Common myeloid progenitor, CD34-positive (primary cell): ENCODE data around the gene ZNF83.

Experiments used
- CTCF ChIA-PET: fragments of 350-600 bp; sonication (Branson Sonifier 250); formaldehyde crosslinking; loops from one replicate; lab custom pipeline; 2021; ENCODE audit warnings: antibody characterized with exemption; lab: Charles Lee
- POLR2A ChIA-PET: fragments of 350-600 bp; sonication (Branson Sonifier 250); formaldehyde crosslinking; loops from one replicate; lab custom pipeline; 2021; ENCODE audit warnings: antibody characterized with exemption; lab: Charles Lee
- DNase-seq, 3 donors: peaks; one replicate each; pipeline versions ENCODE4 v3.0.0 to v3.0.0-alpha.2; 2013
- H3K27ac ChIP-seq, 2 experiments: 1 replicate in 1 of 2; 2 replicates in 1 of 2; pipeline ENCODE4 v1.7.0; 2013; ENCODE audit warnings: inconsistent platforms in 2 of 2, low read length in 2 of 2, mild to moderate bottlenecking in 2 of 2, low read depth in 1 of 2, moderate library complexity in 1 of 2; ENCODE audit not compliant: severe bottlenecking in 2 of 2, insufficient read depth in 1 of 2, poor library complexity in 1 of 2
- H3K27me3 ChIP-seq, 5 experiments: replicated peaks in 2 of 5; 1 replicate in 3 of 5; 2 replicates in 2 of 5; pipeline versions ENCODE4 v1.6.1 to v1.7.0; 2013; ENCODE audit warnings: low read length in 4 of 5, mild to moderate bottlenecking in 2 of 5, moderate library complexity in 2 of 5, inconsistent platforms in 1 of 5; ENCODE audit not compliant: insufficient read depth in 5 of 5, control insufficient read depth in 4 of 5
- H3K36me3 ChIP-seq, 4 experiments: 1 replicate in 2 of 4; 2 replicates in 2 of 4; pipeline versions ENCODE4 v1.6.1 to v1.7.0; 2013; ENCODE audit warnings: low read length in 3 of 4, control low read depth in 1 of 4, mild to moderate bottlenecking in 1 of 4; ENCODE audit not compliant: control insufficient read depth in 4 of 4, insufficient read depth in 4 of 4
- H3K4me1 ChIP-seq, 4 experiments: 1 replicate in 3 of 4; 2 replicates in 1 of 4; pipeline versions ENCODE4 v1.6.1 to v1.7.1; 2013; ENCODE audit warnings: low read length in 3 of 4, mild to moderate bottlenecking in 3 of 4, control low read depth in 1 of 4, inconsistent platforms in 1 of 4, moderate library complexity in 1 of 4; ENCODE audit not compliant: control insufficient read depth in 4 of 4, insufficient read depth in 4 of 4; ENCODE audit errors: control extremely low read depth in 1 of 4
- H3K4me3 ChIP-seq, 7 experiments: 1 replicate in 4 of 7; 2 replicates in 3 of 7; pipeline versions ENCODE4 v1.5.1 to v1.7.0; 2013; ENCODE audit warnings: mild to moderate bottlenecking in 7 of 7, low read length in 6 of 7, moderate library complexity in 6 of 7, inconsistent platforms in 2 of 7, low read depth in 2 of 7, control low read depth in 1 of 7; ENCODE audit not compliant: insufficient read depth in 4 of 7, control insufficient read depth in 1 of 7; ENCODE audit errors: extremely low read depth in 1 of 7
- H3K9me3 ChIP-seq, 5 experiments: 1 replicate in 4 of 5; 2 replicates in 1 of 5; pipeline versions ENCODE4 v1.6.1 to v1.7.1; 2013; ENCODE audit warnings: low read length in 4 of 5, mild to moderate bottlenecking in 2 of 5, inconsistent platforms in 1 of 5, low read depth in 1 of 5, moderate library complexity in 1 of 5; ENCODE audit not compliant: control insufficient read depth in 4 of 5, insufficient read depth in 2 of 5; ENCODE audit errors: control extremely low read depth in 1 of 5
- WGBS: methylation state at CpG from one replicate; pipeline ENCODE4 v1.1.5; 2013; ENCODE audit not compliant: insufficient coverage; 5-methylcytosine and 5-hydroxymethylcytosine counted together

ZNF83 gene

DNA sequence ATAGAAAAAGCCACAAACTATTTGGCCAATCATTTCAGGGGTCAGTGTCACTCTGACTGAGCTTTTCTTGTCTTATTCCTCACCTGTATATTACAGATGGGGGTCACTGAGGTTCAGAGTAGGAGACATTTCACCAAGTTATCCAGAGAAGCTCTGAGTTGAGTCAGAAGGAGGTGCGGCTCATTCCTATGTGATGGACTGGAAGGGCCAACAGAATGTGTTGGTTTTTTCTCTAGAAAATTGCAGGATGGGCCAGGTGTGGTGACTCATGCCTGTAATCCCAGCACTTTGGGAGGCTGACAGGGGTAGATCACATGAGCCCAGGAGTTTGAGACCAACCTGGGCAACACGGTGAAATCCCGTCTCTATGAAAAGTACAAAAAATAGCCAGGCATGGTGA lies 24.5 kb upstream of the ZNF83 start:
- no peaks in the 10 kb centered on the region for H3K27me3 ChIP-seq
- H3K27ac ChIP-seq = no peak overlapping the region
- H3K4me3 ChIP-seq = no peak overlapping the region
- no peak for DNase-seq
- peaks cover 0 to 16% (median 0%) of the 10 kb centered on the region in 5 experiments for H3K9me3 ChIP-seq
- 100% methylated on average over 3 of the region's 3 CpGs for WGBS
- H3K4me1 ChIP-seq = no peaks in the 10 kb centered on the region
- POLR2A ChIA-PET = no interaction called here
- CTCF ChIA-PET = no interaction called here
- peaks cover 3 to 48% (median 30%) of the 10 kb centered on the region in 4 experiments for H3K36me3 ChIP-seq

DNA sequence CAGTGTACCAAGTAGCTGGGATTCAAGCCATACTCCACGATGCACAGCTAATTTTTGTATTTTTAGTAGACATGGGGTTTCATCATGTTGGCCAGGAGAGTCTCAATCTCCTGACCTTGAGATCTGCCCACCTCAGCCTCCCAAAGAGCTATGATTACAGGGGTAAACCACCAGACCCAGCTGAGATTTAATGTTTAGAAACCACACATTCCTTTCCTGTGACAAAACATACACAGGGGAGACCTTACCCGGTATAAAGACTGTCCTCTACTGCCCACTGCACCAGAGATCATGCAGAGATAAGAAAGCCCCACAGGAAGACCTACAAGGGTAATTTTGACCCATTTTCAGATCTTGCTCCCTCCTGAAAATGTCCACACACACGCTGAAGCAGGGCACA lies 22.8 kb upstream of the ZNF83 start:
- Histone ChIP-seq H3K36me3 (peaks cover 3 to 54% (median 37%) of the 10 kb centered on the region in 4 experiments), H3K9me3 (peaks cover 0 to 16% (median under 1%) of the 10 kb centered on the region in 5 experiments), H3K27ac (no peak overlapping the region), H3K4me1 (no peaks in the 10 kb centered on the region), H3K27me3 (no peaks in the 10 kb centered on the region), H3K4me3 (no peak overlapping the region)
- CTCF ChIA-PET = no interaction called here
- POLR2A ChIA-PET = no interaction called here
- no peak for DNase-seq
- WGBS = 100% methylated on average over 2 of the region's 3 CpGs

DNA sequence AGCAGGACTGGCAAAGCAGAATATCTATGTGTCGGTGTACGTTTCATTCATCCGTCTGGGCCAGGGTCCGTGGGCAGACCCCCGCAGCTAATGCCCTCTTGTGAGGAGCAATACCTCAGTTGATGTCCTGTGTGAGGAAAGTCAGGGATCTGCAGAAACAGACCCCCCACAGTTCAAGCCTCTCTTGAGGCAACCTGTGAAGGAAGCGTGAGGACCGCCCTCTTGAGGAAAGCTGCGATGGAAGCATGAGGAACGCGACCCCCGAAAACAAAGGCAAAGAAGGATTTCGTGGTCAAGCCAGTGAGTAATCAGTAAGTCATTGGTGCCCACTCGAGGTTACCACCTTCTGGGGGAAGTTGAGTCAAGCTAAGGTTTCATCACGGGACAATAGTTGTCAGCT lies 20.9 kb upstream of the ZNF83 start:
- DNase-seq = no peak
- POLR2A ChIA-PET = no interaction called here

DNA sequence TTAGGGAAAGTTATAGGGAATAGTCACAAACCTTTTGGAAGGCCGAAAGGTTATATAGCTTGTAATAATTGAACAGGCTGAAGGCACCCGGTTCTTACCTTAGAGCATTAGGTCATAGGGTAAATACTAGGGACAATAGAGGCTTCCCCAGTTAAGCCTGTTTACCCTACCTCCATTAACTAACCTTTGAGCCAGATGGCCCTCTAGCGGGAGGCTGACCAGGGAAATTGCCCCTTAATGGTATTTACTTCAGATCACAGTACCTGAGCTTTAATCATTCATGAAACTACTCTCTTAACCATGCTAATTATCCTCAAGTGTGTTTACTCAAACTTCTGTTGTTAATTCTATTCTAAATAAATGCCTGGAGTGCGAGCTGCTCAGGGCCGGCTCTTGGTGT lies 20.4 kb upstream of the ZNF83 start:
- H3K4me1 ChIP-seq = no peaks in the 10 kb centered on the region
- no peak for DNase-seq
- H3K27me3 ChIP-seq = no peaks in the 10 kb centered on the region
- POLR2A ChIA-PET = no interaction called here
- H3K9me3 ChIP-seq = peaks cover 0 to 28% (median 6%) of the 10 kb centered on the region in 5 experiments
- peaks cover 20 to 76% (median 55%) of the 10 kb centered on the region in 4 experiments for H3K36me3 ChIP-seq
- WGBS = 94% methylated on average over 3 of the region's 5 CpGs
- no peak overlapping the region for H3K4me3 ChIP-seq
- no peak overlapping the region for H3K27ac ChIP-seq
- CTCF ChIA-PET = no interaction called here

More for the DNA sequence above, 20.9 kb upstream of the ZNF83 start:
- H3K36me3 ChIP-seq = peaks cover 15 to 72% (median 51%) of the 10 kb centered on the region in 4 experiments
- H3K9me3 ChIP-seq = peaks cover 0 to 28% (median 6%) of the 10 kb centered on the region in 5 experiments
- no peak overlapping the region for H3K4me3 ChIP-seq
- no peaks in the 10 kb centered on the region for H3K27me3 ChIP-seq
- CTCF ChIA-PET = no interaction called here
- H3K27ac ChIP-seq = no peak overlapping the region
- no peaks in the 10 kb centered on the region for H3K4me1 ChIP-seq
- WGBS = 84% methylated on average over 14 of the region's 14 CpGs

DNA sequence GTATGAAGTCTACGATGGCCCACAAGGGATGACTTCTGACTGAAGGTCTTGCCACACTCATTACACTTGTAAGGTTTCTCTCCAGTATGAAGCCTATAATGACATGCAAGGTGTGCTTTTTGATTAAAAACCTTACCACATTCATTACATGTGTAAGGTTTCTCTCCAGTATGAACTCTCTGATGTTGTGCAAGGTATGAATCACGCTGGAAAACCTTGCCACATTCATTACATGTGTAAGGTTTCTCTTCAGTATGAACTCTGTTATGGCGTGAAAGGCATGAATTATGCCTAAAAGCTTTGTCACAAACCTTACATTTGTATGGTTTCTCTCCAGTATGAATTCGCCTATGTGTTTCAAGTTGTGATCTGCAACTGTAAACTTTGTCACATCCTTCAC lies 15.0 kb upstream of the ZNF83 start:
- Histone ChIP-seq H3K27me3 (no peaks in the 10 kb centered on the region), H3K4me1 (no peaks in the 10 kb centered on the region), H3K9me3 (peaks cover 4 to 48% (median 10%) of the 10 kb centered on the region in 5 experiments), H3K4me3 (no peak overlapping the region), H3K36me3 (peaks cover 33 to 76% (median 56%) of the 10 kb centered on the region in 4 experiments), H3K27ac (no peak overlapping the region)
- DNase-seq = no peak
- 95% methylated on average over 4 of the region's 4 CpGs for whole genome bisulfite sequencing
- CTCF ChIA-PET = no interaction called here
- POLR2A ChIA-PET = no interaction called here

DNA sequence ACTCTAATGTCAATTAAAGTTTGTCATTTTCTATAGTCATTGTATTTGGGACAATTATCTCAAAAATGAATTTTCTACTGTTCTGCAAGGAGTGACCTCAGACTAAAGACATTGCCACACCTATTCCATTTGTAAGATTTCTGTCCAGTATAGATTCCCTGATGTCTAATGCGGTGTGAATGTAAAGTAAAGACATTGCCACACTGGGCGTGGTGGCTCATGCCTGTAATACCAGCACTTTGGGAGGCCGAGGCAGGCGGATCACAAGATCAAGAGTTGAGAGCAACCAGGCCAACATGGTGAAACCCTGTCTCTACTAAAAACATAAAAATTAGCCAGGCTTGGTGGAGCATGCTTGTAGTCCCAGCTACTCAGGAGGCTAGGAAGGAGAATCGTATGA lies 13.8 kb upstream of the ZNF83 start:
- Histone ChIP-seq H3K27me3 (no peaks in the 10 kb centered on the region), H3K4me1 (peaks cover 0 to 5% (median 0%) of the 10 kb centered on the region in 4 experiments), H3K4me3 (no peak overlapping the region), H3K9me3 (peaks cover 4 to 59% (median 20%) of the 10 kb centered on the region in 5 experiments), H3K36me3 (peaks cover 33 to 76% (median 54%) of the 10 kb centered on the region in 4 experiments), H3K27ac (no peak overlapping the region)
- ChIA-PET POLR2A (no interaction called here), CTCF (interaction anchor here (0.6 kb wide), 1 partner anchor 12 kb away, joined by 3 read pairs; no protein-coding TSS in a partner anchor)
- WGBS = 98% methylated on average over 5 of the region's 5 CpGs
- no peak for DNase-seq

DNA sequence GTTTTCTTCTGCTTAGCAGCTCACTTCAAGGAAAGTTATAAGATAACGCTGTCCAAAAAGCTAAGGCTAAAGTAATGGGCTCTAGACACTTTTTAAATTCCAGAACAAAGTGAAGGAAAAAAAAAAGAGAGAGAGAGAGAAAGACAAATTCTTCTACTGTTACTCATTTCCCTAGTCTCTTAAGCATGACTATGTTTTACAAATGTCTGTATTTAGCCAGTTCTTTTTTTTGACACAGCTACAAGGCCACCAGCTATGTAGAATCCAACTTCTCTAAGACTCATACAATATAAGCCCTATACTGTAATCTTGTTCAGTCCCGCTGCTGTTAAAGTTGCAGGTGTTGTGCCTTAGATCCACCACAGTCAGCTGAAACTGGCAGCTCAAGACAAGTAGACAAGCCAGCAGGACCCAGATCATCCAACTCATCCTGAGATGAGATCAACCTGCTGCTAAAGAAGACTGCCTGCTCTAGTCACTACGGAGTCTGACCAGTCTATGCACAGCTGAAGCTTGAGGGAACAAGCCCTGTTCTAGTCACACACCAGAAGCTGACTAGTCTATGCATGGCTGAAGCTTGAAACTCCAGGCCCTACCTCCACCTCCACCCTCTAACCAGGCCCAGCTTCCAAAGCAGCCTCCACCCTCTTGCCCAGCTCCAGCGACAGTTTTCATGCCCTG lies 10.3 kb upstream of the ZNF83 start:
- no peak overlapping the region for H3K27ac ChIP-seq
- CTCF ChIA-PET = no interaction called here
- DNase-seq = no peak
- WGBS = 90% methylated on average over 4 of the region's 4 CpGs
- POLR2A ChIA-PET = no interaction called here
- no peaks in the 10 kb centered on the region for H3K27me3 ChIP-seq
- peaks cover 6 to 53% (median 31%) of the 10 kb centered on the region in 4 experiments for H3K36me3 ChIP-seq
- H3K9me3 ChIP-seq = peaks cover 4 to 59% (median 26%) of the 10 kb centered on the region in 5 experiments
- H3K4me3 ChIP-seq = no peak overlapping the region
- peaks cover 0 to 8% (median 0%) of the 10 kb centered on the region in 4 experiments for H3K4me1 ChIP-seq
